SU-DHL-6 (cell line): ENCODE data around the gene SERPINC1.
"Not testable (repeated sequence)": the region's sequence is repeated elsewhere in the genome, so short reads cannot be mapped to it uniquely, and the experiment has no call there.

Experiments
- H2AFZ ChIP-seq: fragments of 200-600 bp; sonication (generic); 2 replicates; pipeline ENCODE4 v1.6.1; 2014; ENCODE audit warnings: low read depth, mild to moderate bottlenecking, moderate library complexity, mixed read lengths, antibody characterized with exemption, low read length; ENCODE audit not compliant: severe bottlenecking
- H3F3A ChIP-seq: fragments of 200-600 bp; shearing (Covaris generic); 2 replicates; pipeline ENCODE4 v1.6.0; 2016; ENCODE audit warnings: antibody characterized with exemption, mild to moderate bottlenecking; ENCODE audit not compliant: insufficient read depth
- H3K27ac ChIP-seq: fragments of 200-600 bp; sonication (generic); 2 replicates; pipeline ENCODE4 v1.5.1; 2016; ENCODE audit warnings: low read depth, mild to moderate bottlenecking, low read length, moderate library complexity, mixed read lengths
- H3K27me3 ChIP-seq: fragments of 200-600 bp; sonication (generic), shearing (Covaris generic); 2 replicates; pipeline ENCODE4 v1.6.0; 2014; ENCODE audit warnings: mild to moderate bottlenecking, low read length
- H3K36me3 ChIP-seq: fragments of 200-600 bp; sonication (generic); 2 replicates; pipeline ENCODE4 v1.6.1; 2014; ENCODE audit warnings: mild to moderate bottlenecking, low read length, mixed read lengths
- H3K4me2 ChIP-seq: fragments of 300-600, 200-600 bp; shearing (Covaris generic), sonication (generic); 2 replicates; pipeline ENCODE4 v1.6.0; 2014; ENCODE audit warnings: low read length, low read depth, mild to moderate bottlenecking; ENCODE audit not compliant: poor library complexity, severe bottlenecking
- H3K4me3 ChIP-seq: fragments of 200-600 bp; sonication (generic); 2 replicates; pipeline ENCODE4 v1.5.1; 2014; ENCODE audit warnings: antibody characterized with exemption, low read length, mild to moderate bottlenecking, mixed read lengths; ENCODE audit not compliant: insufficient read depth, poor library complexity, severe bottlenecking
- H3K79me2 ChIP-seq: fragments of 200-600 bp; sonication (generic); 2 replicates; pipeline ENCODE4 v1.6.1; 2014; ENCODE audit warnings: mild to moderate bottlenecking, low read length, moderate library complexity; ENCODE audit not compliant: insufficient read depth
- H3K9ac ChIP-seq: fragments of 200-600 bp; sonication (generic); 2 replicates; pipeline ENCODE4 v1.7.0; 2014; ENCODE audit warnings: mild to moderate bottlenecking, low read length
- H3K9me2 ChIP-seq: fragments of 200-600 bp; sonication (generic); replicated peaks from 2 replicates; pipeline ENCODE4 v1.6.1; 2014; ENCODE audit warnings: low read length; ENCODE audit not compliant: insufficient read depth
- H3K9me3 ChIP-seq: fragments of 200-600 bp; sonication (generic); 2 replicates; pipeline ENCODE4 v1.6.1; 2014; ENCODE audit warnings: low read length, mixed read lengths; ENCODE audit not compliant: insufficient read depth
- H4K20me1 ChIP-seq: fragments of 200-600 bp; sonication (generic); 2 replicates; pipeline ENCODE4 v1.6.1; 2014; ENCODE audit warnings: low read depth, mild to moderate bottlenecking, antibody characterized with exemption, low read length, moderate library complexity, mixed read lengths
- EZH2phosphoT487 ChIP-seq: fragments of 200-600 bp; sonication (generic), shearing (Covaris generic); conservative IDR thresholded peaks from 2 replicates; pipeline ENCODE4 v1.6.1; 2018; ENCODE audit warnings: mild to moderate bottlenecking, antibody characterized with exemption, low read length, moderate library complexity, mixed read lengths
- TF ChIP-seq, protein P1 (sequence below): fragments of 200-600 bp; sonication (generic); IDR thresholded peaks from one replicate; pipeline ENCODE4 v1.5.1; 2017; ENCODE audit warnings: antibody characterized with exemption, mild to moderate bottlenecking, low read length, moderate library complexity; ENCODE audit not compliant: insufficient read depth, poor library complexity, severe bottlenecking

The SERPINC1 gene

DNA sequence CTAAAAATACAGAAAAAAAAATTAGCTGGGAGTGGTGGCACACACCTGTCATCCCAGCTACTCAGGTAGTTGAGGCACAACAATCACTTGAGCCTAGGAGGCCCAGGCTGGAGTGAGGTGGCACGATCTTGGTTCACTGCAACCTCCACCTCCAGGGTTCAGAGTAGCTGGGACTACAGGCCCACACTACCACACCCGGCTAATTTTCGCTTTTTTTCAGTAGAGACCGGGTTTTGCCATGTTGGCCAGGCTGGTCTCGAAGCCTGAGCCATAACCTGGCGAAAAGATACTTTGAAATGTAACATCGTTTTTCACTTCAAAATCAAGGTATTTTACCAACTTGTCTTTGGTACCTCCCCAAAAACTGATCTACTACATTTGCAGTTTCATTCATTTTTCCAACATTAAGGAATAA is 55.4 kb downstream of the SERPINC1 start:
- peaks cover 56% of the 10 kb centered on the region for H3K36me3 ChIP-seq
- 0 out of 2 replicates have a peak, but pooled peaks cover 10% of the 10 kb centered on the region for H4K20me1 ChIP-seq
- no peaks in the 10 kb centered on the region for H3K9me2 ChIP-seq
- no peak overlapping the region for H2AFZ ChIP-seq
- H3K27ac ChIP-seq: peak overlapping the region; percentile 52
- TF ChIP-seq, protein P1, sequence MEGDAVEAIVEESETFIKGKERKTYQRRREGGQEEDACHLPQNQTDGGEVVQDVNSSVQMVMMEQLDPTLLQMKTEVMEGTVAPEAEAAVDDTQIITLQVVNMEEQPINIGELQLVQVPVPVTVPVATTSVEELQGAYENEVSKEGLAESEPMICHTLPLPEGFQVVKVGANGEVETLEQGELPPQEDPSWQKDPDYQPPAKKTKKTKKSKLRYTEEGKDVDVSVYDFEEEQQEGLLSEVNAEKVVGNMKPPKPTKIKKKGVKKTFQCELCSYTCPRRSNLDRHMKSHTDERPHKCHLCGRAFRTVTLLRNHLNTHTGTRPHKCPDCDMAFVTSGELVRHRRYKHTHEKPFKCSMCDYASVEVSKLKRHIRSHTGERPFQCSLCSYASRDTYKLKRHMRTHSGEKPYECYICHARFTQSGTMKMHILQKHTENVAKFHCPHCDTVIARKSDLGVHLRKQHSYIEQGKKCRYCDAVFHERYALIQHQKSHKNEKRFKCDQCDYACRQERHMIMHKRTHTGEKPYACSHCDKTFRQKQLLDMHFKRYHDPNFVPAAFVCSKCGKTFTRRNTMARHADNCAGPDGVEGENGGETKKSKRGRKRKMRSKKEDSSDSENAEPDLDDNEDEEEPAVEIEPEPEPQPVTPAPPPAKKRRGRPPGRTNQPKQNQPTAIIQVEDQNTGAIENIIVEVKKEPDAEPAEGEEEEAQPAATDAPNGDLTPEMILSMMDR: no peak
- TF ChIP-seq EZH2phosphoT487: no peak
- H3K27me3 ChIP-seq: no peaks in the 10 kb centered on the region
- no peak overlapping the region for H3K9ac ChIP-seq
- H3K4me3 ChIP-seq: no peak overlapping the region
- H3K4me2 ChIP-seq: no peak overlapping the region
- no peaks in the 10 kb centered on the region for H3K9me3 ChIP-seq
- H3F3A ChIP-seq: peaks cover 86% of the 10 kb centered on the region
- peaks cover 6% of the 10 kb centered on the region for H3K79me2 ChIP-seq

DNA sequence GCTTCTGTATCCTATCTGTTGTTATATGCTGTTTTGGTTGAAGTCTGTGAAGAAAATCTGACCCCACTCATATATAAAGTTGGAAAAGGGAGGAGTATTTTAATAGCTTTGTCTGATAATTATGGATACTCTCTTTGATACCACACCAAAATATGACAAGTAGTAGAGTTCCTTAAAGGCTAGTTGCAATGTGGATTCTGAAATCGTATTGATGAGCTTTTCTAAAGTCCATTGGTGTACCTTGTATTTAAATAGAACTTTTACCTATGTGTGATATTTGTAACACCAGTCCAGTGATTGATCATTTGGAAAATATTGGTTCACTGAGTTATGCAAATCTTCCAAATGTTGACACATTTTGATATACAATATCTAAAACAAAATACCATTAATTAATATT is 57.1 kb downstream of the SERPINC1 start:
- Histone ChIP-seq H2AFZ (no peak overlapping the region), H3K9me3 (no peaks in the 10 kb centered on the region), H3K4me2 (no peak overlapping the region), H3K4me3 (no peak overlapping the region), H3K36me3 (peaks cover 48% of the 10 kb centered on the region), H3K9me2 (no peaks in the 10 kb centered on the region), H3F3A (peaks cover 75% of the 10 kb centered on the region), H3K9ac (no peak overlapping the region), H3K27ac (no peak overlapping the region), H4K20me1 (0 out of 2 replicates have a peak, but pooled peaks cover 4% of the 10 kb centered on the region), H3K27me3 (no peaks in the 10 kb centered on the region), H3K79me2 (no peaks in the 10 kb centered on the region)
- no peak for TF ChIP-seq EZH2phosphoT487
- TF ChIP-seq, protein P1: no peak

DNA sequence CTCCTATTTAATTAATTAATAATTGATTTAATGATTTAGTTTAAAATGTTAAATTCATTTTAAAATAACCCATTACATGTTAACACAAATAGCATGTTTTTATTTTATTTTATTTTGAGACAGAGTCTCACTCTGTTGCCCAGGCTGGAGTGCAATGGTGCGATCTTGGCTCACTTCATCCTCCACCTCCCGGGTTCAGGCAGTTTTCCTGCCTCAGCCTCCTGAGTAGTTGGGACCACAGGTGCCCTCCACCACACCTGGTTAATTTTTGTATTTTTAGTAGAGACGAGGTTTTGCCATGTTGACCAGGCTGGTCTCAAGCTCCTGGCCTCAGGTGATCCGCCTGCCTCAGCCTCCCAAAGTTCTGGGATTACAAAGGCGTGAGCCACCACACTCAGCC is 57.6 kb downstream of the SERPINC1 start:
- H4K20me1 ChIP-seq, H3K4me2 ChIP-seq, H3K27ac ChIP-seq, H3K27me3 ChIP-seq, H3K9me2 ChIP-seq, H3K9me3 ChIP-seq, H2AFZ ChIP-seq, H3K9ac ChIP-seq, H3K4me3 ChIP-seq, H3K79me2 ChIP-seq: not testable (repeated sequence)
- peaks cover 72% of the 10 kb centered on the region for H3F3A ChIP-seq
- peaks cover 46% of the 10 kb centered on the region for H3K36me3 ChIP-seq

DNA sequence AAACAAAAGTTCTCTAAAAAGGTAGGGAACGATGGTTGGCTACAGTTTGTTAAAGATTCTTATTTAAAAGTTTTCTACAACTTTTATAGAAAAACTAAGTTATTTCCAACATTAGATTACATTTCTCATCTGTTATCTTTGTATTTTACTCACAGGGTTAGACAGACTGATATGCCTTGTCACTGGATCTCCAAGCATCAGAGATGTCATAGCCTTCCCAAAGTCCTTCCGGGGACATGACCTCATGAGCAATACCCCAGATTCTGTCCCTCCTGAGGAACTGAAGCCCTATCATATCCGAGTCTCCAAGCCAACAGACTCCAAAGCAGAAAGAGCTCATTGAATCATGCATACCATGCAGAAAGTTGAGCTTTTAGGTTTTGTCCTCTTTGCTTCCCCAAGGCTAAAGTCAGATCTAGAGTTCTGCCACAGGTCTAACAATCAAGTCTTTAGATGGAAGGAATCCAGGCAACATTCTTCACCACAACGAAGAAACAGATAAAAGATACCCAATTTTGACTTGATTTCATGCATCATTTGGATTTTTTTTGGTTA is 59.7 kb downstream of the SERPINC1 start:
- H3K9ac ChIP-seq: no peak overlapping the region
- H3K9me3 ChIP-seq: no peaks in the 10 kb centered on the region
- no peaks in the 10 kb centered on the region for H3K27me3 ChIP-seq
- no peaks in the 10 kb centered on the region for H4K20me1 ChIP-seq
- no peak overlapping the region for H3K4me2 ChIP-seq
- H3K9me2 ChIP-seq: no peaks in the 10 kb centered on the region
- H3F3A ChIP-seq: peaks cover 51% of the 10 kb centered on the region
- no peak overlapping the region for H3K27ac ChIP-seq
- no peaks in the 10 kb centered on the region for H3K79me2 ChIP-seq
- TF ChIP-seq, protein P1: no peak
- no peak for TF ChIP-seq EZH2phosphoT487
- peaks cover 34% of the 10 kb centered on the region for H3K36me3 ChIP-seq
- H2AFZ ChIP-seq: no peak overlapping the region
- H3K4me3 ChIP-seq: no peak overlapping the region
